ENCODE results near the gene HRH3. TPM values are rescaled to one million over a fixed set of nuclear protein-coding genes. Genes with fewer than 3 reads are reported as not detected.

The HRH3 gene
- total RNA-seq: not detected in 2 replicates

DNA sequence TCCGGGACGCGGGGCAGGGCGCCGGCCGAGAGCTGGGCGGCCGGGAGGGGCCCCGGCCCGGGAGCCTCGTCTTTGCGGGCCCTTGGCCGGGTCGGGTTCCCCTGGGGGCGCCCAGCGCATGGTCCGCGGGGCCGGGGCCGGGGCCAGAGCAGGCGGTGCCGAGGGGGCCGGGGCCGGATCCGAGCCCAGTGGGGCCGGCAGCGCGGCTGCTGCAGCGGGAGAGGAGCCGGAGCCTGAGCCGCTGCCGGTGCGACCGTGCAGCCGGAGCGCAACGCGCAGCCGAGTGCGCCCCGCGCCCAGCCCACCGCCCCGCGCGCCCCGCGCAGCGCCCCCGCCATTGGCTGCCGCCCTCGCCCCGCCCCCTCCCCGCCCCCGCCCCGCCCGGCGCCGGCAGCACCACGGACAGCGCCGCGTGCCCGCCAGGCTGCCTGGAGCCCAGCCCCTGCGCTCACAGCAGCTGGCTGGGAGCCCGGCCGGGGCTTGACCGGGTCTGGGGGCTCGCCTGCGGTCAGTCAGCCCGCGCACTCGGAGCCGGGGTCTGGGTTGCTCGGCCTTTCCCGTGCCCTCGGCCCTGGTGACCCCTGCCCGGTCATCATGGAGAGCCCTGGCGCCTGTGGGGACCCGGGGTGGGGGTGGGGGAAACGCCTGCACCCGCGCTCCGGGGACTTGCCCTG, at the start of gene HRH3:
Gene HRH3, minus strand, starts transcription at position 287 of the 674 bp plus-strand sequence. CDS start 308 bp downstream, outside the sequence.
- no peaks in the 10 kb centered on the region for H3K36me3 ChIP-seq (ENCODE audit: control insufficient read depth, insufficient read depth, low read length)
- no peak for TF ChIP-seq CTCF (IDR thresholded peaks at IDR 0.05; ENCODE audit: insufficient read depth, low read length, poor library complexity, severe bottlenecking)
- no peak for DNase-seq (ENCODE audit: low read depth)
- no peak within 1 kb of the TSS for H3K4me3 ChIP-seq (ENCODE audit: low read depth, low read length)
- H3K27me3 ChIP-seq (ENCODE audit: control insufficient read depth, insufficient read depth, low read length): peaks cover 93% of the 10 kb centered on the region

GRCh38 chr20:62269871-62270270, 49.8 kb upstream of the HRH3 start:
- TF ChIP-seq CTCF (IDR thresholded peaks at IDR 0.05; ENCODE audit: insufficient read depth, low read length, poor library complexity, severe bottlenecking): no peak
- Histone ChIP-seq H3K36me3 (ENCODE audit: control insufficient read depth, insufficient read depth, low read length) (peaks cover 1% of the 10 kb centered on the region), H3K27me3 (ENCODE audit: control insufficient read depth, insufficient read depth, low read length) (no peaks in the 10 kb centered on the region), H3K4me3 (ENCODE audit: low read depth, low read length) (no peak overlapping the region)
- DNase-seq (ENCODE audit: low read depth): no peak

DNA sequence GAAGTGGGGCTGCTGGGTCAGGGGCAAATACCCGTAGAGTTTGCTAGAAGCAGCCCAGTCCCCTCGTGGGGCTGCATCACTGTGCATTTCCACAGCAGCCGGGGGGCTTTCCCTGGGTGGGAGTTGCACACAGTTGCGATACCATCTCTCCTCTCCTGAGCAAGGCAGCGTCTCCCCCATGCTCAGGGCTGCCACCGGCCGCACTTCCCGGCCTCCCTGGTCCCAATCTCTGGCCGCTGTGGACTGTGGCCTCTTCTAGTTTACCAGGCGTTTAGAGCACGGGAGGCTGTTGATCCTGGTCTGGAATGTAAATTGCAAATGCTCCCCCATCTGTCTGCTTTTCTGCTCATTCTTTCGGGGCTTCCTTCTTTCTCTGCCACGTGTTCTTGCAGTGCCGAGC, 49.3 kb upstream of the HRH3 start:
- H3K4me3 ChIP-seq (ENCODE audit: low read depth, low read length): no peak overlapping the region
- TF ChIP-seq CTCF (IDR thresholded peaks at IDR 0.05; ENCODE audit: insufficient read depth, low read length, poor library complexity, severe bottlenecking): no peak
- DNase-seq (ENCODE audit: low read depth): no peak
- H3K27me3 ChIP-seq (ENCODE audit: control insufficient read depth, insufficient read depth, low read length): no peaks in the 10 kb centered on the region
- peaks cover 1% of the 10 kb centered on the region for H3K36me3 ChIP-seq (ENCODE audit: control insufficient read depth, insufficient read depth, low read length)

- TF ChIP-seq CTCF (IDR thresholded peaks at IDR 0.05; ENCODE audit: insufficient read depth, low read length, poor library complexity, severe bottlenecking): no peak
- DNase-seq (ENCODE audit: low read depth): no peak
- no peaks in the 10 kb centered on the region for H3K27me3 ChIP-seq (ENCODE audit: control insufficient read depth, insufficient read depth, low read length)
Observed at GRCh38 chr20:62268228-62268900, 48.3 kb upstream of the HRH3 start.

DNA sequence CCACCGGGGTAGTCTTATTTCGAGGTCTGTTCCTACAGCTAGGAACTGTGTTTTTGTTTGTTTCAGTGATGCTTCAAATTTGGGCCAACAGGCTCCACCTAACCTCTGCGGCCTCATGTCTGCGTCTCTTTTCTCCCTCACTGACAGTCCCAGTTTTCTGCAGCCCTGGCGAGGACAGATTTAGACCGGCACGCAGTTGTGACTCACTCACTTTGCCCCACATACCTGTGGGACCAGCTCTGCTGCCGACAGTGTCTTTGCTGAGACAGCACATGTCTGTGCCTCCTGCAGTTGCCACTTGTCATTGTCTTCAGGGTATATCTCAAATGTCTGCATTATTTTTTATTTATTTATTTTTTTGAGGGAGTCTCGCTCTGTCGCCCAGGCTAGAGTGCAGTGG, 47.5 kb upstream of the HRH3 start:
- H3K4me3 ChIP-seq (ENCODE audit: low read depth, low read length): no peak overlapping the region
- H3K36me3 ChIP-seq (ENCODE audit: control insufficient read depth, insufficient read depth, low read length): peaks cover 1% of the 10 kb centered on the region
- no peak for DNase-seq (ENCODE audit: low read depth)
- H3K27me3 ChIP-seq (ENCODE audit: control insufficient read depth, insufficient read depth, low read length): no peaks in the 10 kb centered on the region
- TF ChIP-seq CTCF (IDR thresholded peaks at IDR 0.05; ENCODE audit: insufficient read depth, low read length, poor library complexity, severe bottlenecking): no peak

More at GRCh38 chr20:62268228-62268900, 48.3 kb upstream of the HRH3 start:
- H3K36me3 ChIP-seq (ENCODE audit: control insufficient read depth, insufficient read depth, low read length): peaks cover 1% of the 10 kb centered on the region
- no peak overlapping the region for H3K4me3 ChIP-seq (ENCODE audit: low read depth, low read length)

Data from kidney epithelial cell (primary cell).